ENCODE results near the gene PRR35.

- TF ChIP-seq ARNT (IDR thresholded peaks at IDR 0.05), result no peak
- no peak for TF ChIP-seq TARDBP (IDR thresholded peaks at IDR 0.05)
- TF ChIP-seq SP1 (IDR thresholded peaks at IDR 0.05), result no peak
- no peak for TF ChIP-seq FOXM1 (IDR thresholded peaks at IDR 0.05; ENCODE audit: borderline replicate concordance)
- no peak for TF ChIP-seq FOXA1 (IDR thresholded peaks at IDR 0.05)
- no peak for TF ChIP-seq BHLHE40 (IDR thresholded peaks at IDR 0.05; ENCODE audit: borderline replicate concordance)
- no peak for TF ChIP-seq ELF4 (IDR thresholded peaks at IDR 0.05)
- TF ChIP-seq SUZ12 (IDR thresholded peaks at IDR 0.05), result no peak
- no peak for TF ChIP-seq HDGF (IDR thresholded peaks at IDR 0.05; ENCODE audit: borderline replicate concordance)
Measured at GRCh38 chr16:591892-592517, 31.8 kb downstream of the PRR35 start.
